Measurements from ENCODE around the gene THSD4.
"Not testable (repeated sequence)": the region's sequence is repeated elsewhere in the genome, so short reads cannot be mapped to it uniquely, and the experiment has no call there.

DNA sequence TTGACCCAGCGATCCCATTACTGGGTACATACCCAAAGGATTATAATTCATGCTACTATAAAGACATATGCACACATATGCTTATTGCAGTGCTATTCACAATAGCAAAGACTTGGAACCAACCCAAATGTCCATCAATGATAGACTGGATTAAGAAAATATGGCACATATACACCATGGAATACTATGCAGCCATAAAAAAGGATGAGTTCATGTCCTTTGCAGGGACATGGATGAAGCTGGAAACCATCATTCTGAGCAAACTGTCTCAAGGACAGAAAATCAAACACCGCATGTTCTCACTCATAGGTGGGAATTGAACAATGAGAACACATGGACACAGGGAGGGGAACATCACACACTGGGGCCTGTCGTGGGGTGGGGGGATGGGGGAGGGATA lies 286.5 kb downstream of the THSD4 start:
- TF ChIP-seq, protein P1, sequence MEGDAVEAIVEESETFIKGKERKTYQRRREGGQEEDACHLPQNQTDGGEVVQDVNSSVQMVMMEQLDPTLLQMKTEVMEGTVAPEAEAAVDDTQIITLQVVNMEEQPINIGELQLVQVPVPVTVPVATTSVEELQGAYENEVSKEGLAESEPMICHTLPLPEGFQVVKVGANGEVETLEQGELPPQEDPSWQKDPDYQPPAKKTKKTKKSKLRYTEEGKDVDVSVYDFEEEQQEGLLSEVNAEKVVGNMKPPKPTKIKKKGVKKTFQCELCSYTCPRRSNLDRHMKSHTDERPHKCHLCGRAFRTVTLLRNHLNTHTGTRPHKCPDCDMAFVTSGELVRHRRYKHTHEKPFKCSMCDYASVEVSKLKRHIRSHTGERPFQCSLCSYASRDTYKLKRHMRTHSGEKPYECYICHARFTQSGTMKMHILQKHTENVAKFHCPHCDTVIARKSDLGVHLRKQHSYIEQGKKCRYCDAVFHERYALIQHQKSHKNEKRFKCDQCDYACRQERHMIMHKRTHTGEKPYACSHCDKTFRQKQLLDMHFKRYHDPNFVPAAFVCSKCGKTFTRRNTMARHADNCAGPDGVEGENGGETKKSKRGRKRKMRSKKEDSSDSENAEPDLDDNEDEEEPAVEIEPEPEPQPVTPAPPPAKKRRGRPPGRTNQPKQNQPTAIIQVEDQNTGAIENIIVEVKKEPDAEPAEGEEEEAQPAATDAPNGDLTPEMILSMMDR (conservative IDR thresholded peaks at IDR 0.05 in 1 of 2, IDR thresholded peaks at IDR 0.05 in 1 of 2; ENCODE audit: extremely low read depth in 1 of 2, insufficient read depth in 1 of 2, low read depth in 1 of 2, low read length in 2 of 2) = not testable (repeated sequence)
- not testable (repeated sequence) for TF ChIP-seq EZH2 (IDR thresholded peaks at IDR 0.05; ENCODE audit: borderline replicate concordance, low read length)
